Esophagus squamous epithelium (tissue), 5 donors: Measurements from ENCODE around the gene RAX2. TPM values are rescaled to one million over a fixed set of nuclear protein-coding genes. Genes with fewer than 3 reads are reported as not detected.

ENCODE experiments used
- DNase-seq: peaks from one replicate; lab custom pipeline; 2025; lab: John Stamatoyannopoulos, UW
- H3K27ac ChIP-seq, 4 donors: fragments of 200-600 bp; sonication (generic); one replicate each; pipeline ENCODE4 v1.5.1; 2016 to 2019; ENCODE audit warnings: mild to moderate bottlenecking in 1 of 4
- H3K27me3 ChIP-seq, 4 donors: fragments of 200-600 bp; sonication (generic); 1 replicate in 3 of 4; 2 replicates in 1 of 4; pipeline versions ENCODE4 v1.5.1 to v1.6.0; 2017 to 2021; ENCODE audit warnings: antibody characterized with exemption in 1 of 4
- H3K36me3 ChIP-seq, 3 donors: fragments of 200-600 bp; sonication (generic); one replicate each; pipeline ENCODE4 v1.5.1; 2016 to 2019
- H3K4me1 ChIP-seq, 3 donors: fragments of 200-600 bp; sonication (generic); one replicate each; pipeline ENCODE4 v1.5.1; 2017 to 2019
- H3K4me3 ChIP-seq, 4 donors: fragments of 200-600 bp; sonication (generic); 1 replicate in 3 of 4; 2 replicates in 1 of 4; pipeline ENCODE4 v1.5.1; 2016 to 2019; ENCODE audit warnings: mild to moderate bottlenecking in 2 of 4, moderate library complexity in 1 of 4
- H3K9me3 ChIP-seq, 3 donors: fragments of 200-600 bp; sonication (generic); one replicate each; pipeline ENCODE4 v1.5.1; 2016 to 2019
- CTCF ChIP-seq, 6 experiments: fragments of 450-650 bp in 4 of 6; fragments of 200-600 bp in 2 of 6; sonication (generic) in 2 of 6; IDR thresholded peaks; one replicate each; pipeline ENCODE4 v1.5.1; 2016 to 2019; ENCODE audit warnings: antibody characterized with exemption in 6 of 6, mild to moderate bottlenecking in 4 of 6, moderate library complexity in 4 of 6
- POLR2A ChIP-seq, 4 donors: fragments of 450-650 bp; IDR thresholded peaks; one replicate each; pipeline ENCODE4 v1.6.1; 2017; ENCODE audit warnings: antibody characterized with exemption in 4 of 4, mild to moderate bottlenecking in 4 of 4, moderate library complexity in 3 of 4
- WGBS, 2 donors: methylation state at CpG; one replicate each; pipeline ENCODE4 v1.1.5; 2018; 5-methylcytosine and 5-hydroxymethylcytosine counted together
- intact Hi-C: fragments of 100-400 bp; cut with DNase I; formaldehyde crosslinking; loops from one replicate; pipeline ENCODE4 v1.15.0; 2022
- total RNA-seq, 4 donors: library from RNA; depleted of rRNA; stranded (reverse); fragments of >200 nt; gene quantifications; one replicate each; pipeline ENCODE4 v1.1.0, GENCODE V29; 2016
- donor health status: DM: yes; HTN: yes; CAD: no.

The RAX2 gene
- total RNA-seq, 4 donors from 2014 or later = not detected

GRCh38 chr19:3770136-3770999, 1.7 kb downstream of the RAX2 start:
- peaks cover 0 to 47% (median 3%) of the 10 kb centered on the region in 3 donors for H3K36me3 ChIP-seq
- no peaks in the 10 kb centered on the region for H3K9me3 ChIP-seq
- H3K27ac ChIP-seq = no peak overlapping the region
- WGBS, 2 donors = 57 to 76% methylated on average over 4 to 8 of the region's 53 CpGs
- peaks cover 0 to 10% (median 0%) of the 10 kb centered on the region in 4 donors for H3K27me3 ChIP-seq
- DNase-seq = no peak
- intact Hi-C loops = no loop called here
- H3K4me3 ChIP-seq = no peak overlapping the region
- H3K4me1 ChIP-seq = peaks cover 0 to 5% (median 0%) of the 10 kb centered on the region in 3 donors
- TF ChIP-seq CTCF (IDR thresholded peaks at IDR 0.05) = no peak
- TF ChIP-seq POLR2A (IDR thresholded peaks at IDR 0.05) = no peak

GRCh38 chr19:3769494-3769893, 2.5 kb downstream of the RAX2 start:
- no CpG with 5 or more reads among the region's 17 CpGs for WGBS, 2 donors
- no peak for DNase-seq

GRCh38 chr19:3768748-3769099, 3.3 kb downstream of the RAX2 start:
- Histone ChIP-seq H3K27ac (no peak overlapping the region), H3K4me3 (no peak overlapping the region), H3K9me3 (no peaks in the 10 kb centered on the region), H3K36me3 (peaks cover 0 to 52% (median 3%) of the 10 kb centered on the region in 3 donors), H3K27me3 (peaks cover 0 to 10% (median 0%) of the 10 kb centered on the region in 4 donors), H3K4me1 (peaks cover 0 to 10% (median 2%) of the 10 kb centered on the region in 3 donors)
- DNase-seq = no peak
- TF ChIP-seq POLR2A (IDR thresholded peaks at IDR 0.05) (no peak), CTCF (IDR thresholded peaks at IDR 0.05) (no peak)
- WGBS, 2 donors = 76 to 82% methylated on average over 7 of the region's 7 CpGs
- intact Hi-C loops = no loop called here

More at GRCh38 chr19:3769494-3769893, 2.5 kb downstream of the RAX2 start:
- peaks cover 0 to 52% (median 3%) of the 10 kb centered on the region in 3 donors for H3K36me3 ChIP-seq
- intact Hi-C loops = no loop called here
- no peaks in the 10 kb centered on the region for H3K9me3 ChIP-seq
- peaks cover 0 to 10% (median 0%) of the 10 kb centered on the region in 4 donors for H3K27me3 ChIP-seq
- peaks cover 0 to 5% (median 0%) of the 10 kb centered on the region in 3 donors for H3K4me1 ChIP-seq
- no peak overlapping the region for H3K4me3 ChIP-seq
- TF ChIP-seq CTCF (IDR thresholded peaks at IDR 0.05) (no peak), POLR2A (IDR thresholded peaks at IDR 0.05) (no peak)
- no peak overlapping the region for H3K27ac ChIP-seq

GRCh38 chr19:3768015-3768747, 3.8 kb downstream of the RAX2 start:
- peaks cover 0 to 16% (median 7%) of the 10 kb centered on the region in 3 donors for H3K4me1 ChIP-seq
- intact Hi-C loops = no loop called here
- 78 to 95% methylated on average over 3 to 10 of the region's 25 CpGs for WGBS, 2 donors

More at GRCh38 chr19:3768015-3768747, 3.8 kb downstream of the RAX2 start:
- peaks cover 0 to 52% (median 3%) of the 10 kb centered on the region in 3 donors for H3K36me3 ChIP-seq
- H3K27ac ChIP-seq = no peak overlapping the region
- H3K9me3 ChIP-seq = no peaks in the 10 kb centered on the region
- H3K4me3 ChIP-seq = no peak overlapping the region
- peaks cover 0 to 10% (median 0%) of the 10 kb centered on the region in 4 donors for H3K27me3 ChIP-seq
- no peak for DNase-seq
- TF ChIP-seq CTCF (IDR thresholded peaks at IDR 0.05) (no peak), POLR2A (IDR thresholded peaks at IDR 0.05) (no peak)
